IMR-90 (cell line): ENCODE results near the gene POLR3K. TPM values are rescaled to one million over a fixed set of nuclear protein-coding genes. Genes with fewer than 3 reads are reported as not detected.

ENCODE experiments used
- ATAC-seq: fragments of 200-7000 bp; cut with Tn5 transposase; 2 replicates; pipeline ENCODE4 v1.9.1; 2020; ENCODE audit warnings: low read depth, mild to moderate bottlenecking, moderate library complexity
- BruUV-seq: library from RNA; stranded (reverse); fragments of 400-500 nt; replicated peaks from 2 replicates; lab custom pipeline; 2021; lab: Mats Ljungman, UMichigan
- CTCF ChIA-PET: fragments of 300-600 bp; formaldehyde crosslinking; extraction: SDS; loops from one replicate; lab custom pipeline; 2021; ENCODE audit warnings: antibody characterized with exemption; lab: Yijun Ruan, JAX
- POLR2A ChIA-PET: fragments of 300-600 bp; sonication (Branson Sonifier 250); formaldehyde crosslinking; loops from one replicate; lab custom pipeline; 2022; ENCODE audit warnings: antibody characterized with exemption; ENCODE audit not compliant: unreplicated experiment; lab: Charles Lee
- DNase-seq: peaks from one replicate; pipeline ENCODE4 v3.0.0; 2013
- H2AFZ ChIP-seq: replicated peaks from 2 replicates; pipeline ENCODE3; 2013; ENCODE audit warnings: low read length, mild to moderate bottlenecking; ENCODE audit not compliant: poor library complexity
- H2AK5ac ChIP-seq: 2 replicates; pipeline ENCODE4 v1.6.1; 2013; ENCODE audit warnings: low read depth, low read length, inconsistent platforms
- H2AK9ac ChIP-seq: replicated peaks from 2 replicates; pipeline ENCODE3; 2013; ENCODE audit warnings: mild to moderate bottlenecking, low read depth, low read length, moderate library complexity; ENCODE audit not compliant: poor library complexity
- H2BK120ac ChIP-seq: 2 replicates; pipeline ENCODE4 v1.6.1; 2013; ENCODE audit warnings: low read depth, low read length, inconsistent platforms
- H2BK15ac ChIP-seq: 3 replicates; pipeline ENCODE4 v1.6.1; 2013; ENCODE audit warnings: low read depth, low read length, inconsistent platforms
- H2BK20ac ChIP-seq: 2 replicates; pipeline ENCODE4 v1.6.1; 2013; ENCODE audit warnings: low read depth, mild to moderate bottlenecking, inconsistent platforms, low read length, moderate library complexity
- H2BK5ac ChIP-seq: 2 replicates; pipeline ENCODE4 v1.6.1; 2013; ENCODE audit warnings: mild to moderate bottlenecking, low read depth, low read length, inconsistent platforms; ENCODE audit not compliant: poor library complexity, severe bottlenecking
- H3K14ac ChIP-seq: replicated peaks from 2 replicates; pipeline ENCODE4 v1.6.1; 2013; ENCODE audit warnings: low read depth, low read length, inconsistent platforms
- H3K18ac ChIP-seq: 2 replicates; pipeline ENCODE4 v1.6.1; 2013; ENCODE audit warnings: low read depth, low read length, control low read depth
- H3K23ac ChIP-seq: 2 replicates; pipeline ENCODE4 v1.6.1; 2013; ENCODE audit warnings: low read depth, low read length, inconsistent platforms
- H3K27ac ChIP-seq: 2 replicates; pipeline ENCODE4 v1.5.1; 2013; ENCODE audit warnings: mild to moderate bottlenecking, control low read depth, low read length; ENCODE audit not compliant: insufficient read depth
- H3K27me3 ChIP-seq: 2 replicates; pipeline ENCODE4 v1.6.1; 2013; ENCODE audit warnings: low read length; ENCODE audit not compliant: control insufficient read depth, insufficient read depth
- H3K36me3 ChIP-seq: 2 replicates; pipeline ENCODE4 v1.6.1; 2013; ENCODE audit warnings: low read length, mixed read lengths; ENCODE audit not compliant: control insufficient read depth, insufficient read depth
- H3K4ac ChIP-seq: 2 replicates; pipeline ENCODE4 v1.6.1; 2013; ENCODE audit warnings: low read depth, low read length, inconsistent platforms
- H3K4me1 ChIP-seq: 2 replicates; pipeline ENCODE4 v1.6.1; 2013; ENCODE audit warnings: low read length, mixed read lengths; ENCODE audit not compliant: control insufficient read depth, insufficient read depth
- H3K4me2 ChIP-seq: 2 replicates; pipeline ENCODE4 v1.6.1; 2013; ENCODE audit warnings: low read depth, mild to moderate bottlenecking, control low read depth, low read length, moderate library complexity
- H3K4me3 ChIP-seq: 2 replicates; pipeline ENCODE4 v1.5.1; 2013; ENCODE audit warnings: low read depth, mild to moderate bottlenecking, control low read depth, low read length, moderate library complexity; ENCODE audit not compliant: insufficient read depth
- H3K56ac ChIP-seq: 2 replicates; pipeline ENCODE4 v1.6.1; 2013; ENCODE audit warnings: low read length, inconsistent platforms; ENCODE audit not compliant: insufficient read depth; ENCODE audit errors: extremely low read depth
- H3K79me1 ChIP-seq, 2 experiments: 2 replicates each; pipeline ENCODE4 v1.6.1; 2013; ENCODE audit warnings: low read length in 2 of 2, inconsistent platforms in 1 of 2, low read depth in 1 of 2
- H3K9ac ChIP-seq: 2 replicates; pipeline ENCODE4 v1.6.1; 2013; ENCODE audit warnings: low read depth, low read length, control low read depth
- H3K9me1 ChIP-seq: 2 replicates; pipeline ENCODE4 v1.6.1; 2013; ENCODE audit warnings: low read length, inconsistent platforms; ENCODE audit not compliant: insufficient read depth
- H3K9me3 ChIP-seq: 2 replicates; pipeline ENCODE4 v1.6.1; 2013; ENCODE audit warnings: low read length; ENCODE audit not compliant: control insufficient read depth, insufficient read depth
- H4K20me1 ChIP-seq: 2 replicates; pipeline ENCODE4 v1.6.1; 2013; ENCODE audit warnings: low read length, inconsistent platforms; ENCODE audit not compliant: insufficient read depth
- H4K5ac ChIP-seq: 2 replicates; pipeline ENCODE4 v1.6.1; 2013; ENCODE audit warnings: mild to moderate bottlenecking, low read depth, low read length, control low read depth
- H4K8ac ChIP-seq, 2 experiments: 2 replicates each; pipeline ENCODE4 v1.6.1; 2013; ENCODE audit warnings: low read depth in 2 of 2, low read length in 2 of 2, control low read depth in 1 of 2, inconsistent platforms in 1 of 2
- H4K91ac ChIP-seq: 2 replicates; pipeline ENCODE4 v1.6.1; 2013; ENCODE audit warnings: low read depth, low read length, inconsistent platforms; ENCODE audit not compliant: insufficient read depth
- BHLHE40 ChIP-seq: fragments of 150-350 bp; IDR thresholded peaks from 2 replicates; pipeline ENCODE4 v1.6.1; 2016; ENCODE audit warnings: mild to moderate bottlenecking, low read depth, low read length
- CEBPB ChIP-seq: IDR thresholded peaks from 2 replicates; pipeline ENCODE4 v1.6.1; 2012; ENCODE audit warnings: low read depth, low read length, improper control_type of control experiment
- CHD1 ChIP-seq: IDR thresholded peaks from 2 replicates; pipeline ENCODE4 v1.6.1; 2012; ENCODE audit warnings: low read depth, low read length, improper control_type of control experiment
- CTCF ChIP-seq: conservative IDR thresholded peaks from 2 replicates; pipeline ENCODE4 v1.5.1; 2012; ENCODE audit warnings: mild to moderate bottlenecking, low read depth, low read length, improper control_type of control experiment
- ELK1 ChIP-seq: fragments of 150-350 bp; IDR thresholded peaks from 2 replicates; pipeline ENCODE4 v1.6.1; 2016; ENCODE audit warnings: low read depth, mild to moderate bottlenecking, low read length, moderate library complexity, borderline replicate concordance
- MAFK ChIP-seq: IDR thresholded peaks from 2 replicates; pipeline ENCODE4 v1.6.1; 2012; ENCODE audit warnings: low read depth, low read length, improper control_type of control experiment
- MAZ ChIP-seq: IDR thresholded peaks from 2 replicates; pipeline ENCODE4 v1.6.1; 2012; ENCODE audit warnings: low read depth, mild to moderate bottlenecking, low read length, improper control_type of control experiment, moderate library complexity, borderline replicate concordance
- MXI1 ChIP-seq: IDR thresholded peaks from 2 replicates; pipeline ENCODE4 v1.6.1; 2012; ENCODE audit warnings: low read depth, mild to moderate bottlenecking, low read length, moderate library complexity, borderline replicate concordance
- NFE2L2 ChIP-seq: fragments of 150-350 bp; IDR thresholded peaks from 2 replicates; pipeline ENCODE4 v1.6.1; 2016; ENCODE audit warnings: low read depth, mild to moderate bottlenecking, low read length
- POLR2A ChIP-seq: IDR thresholded peaks from 2 replicates; pipeline ENCODE4 v1.6.1; 2012; ENCODE audit warnings: mild to moderate bottlenecking, low read depth, low read length
- RAD21 ChIP-seq: IDR thresholded peaks from 2 replicates; pipeline ENCODE4 v1.6.1; 2012; ENCODE audit warnings: low read length, improper control_type of control experiment
- RCOR1 ChIP-seq: IDR thresholded peaks from 2 replicates; pipeline ENCODE4 v1.6.1; 2012; ENCODE audit warnings: mild to moderate bottlenecking, low read length, improper control_type of control experiment; ENCODE audit not compliant: insufficient replicate concordance
- RFX5 ChIP-seq: IDR thresholded peaks from 2 replicates; pipeline ENCODE4 v1.8.0; 2012; ENCODE audit warnings: low read depth, mild to moderate bottlenecking, low read length, moderate library complexity
- SMC3 ChIP-seq: fragments of 150-350 bp; IDR thresholded peaks from 2 replicates; pipeline ENCODE4 v1.6.1; 2016; ENCODE audit warnings: low read depth, mild to moderate bottlenecking, antibody characterized with exemption, low read length, moderate library complexity
- USF2 ChIP-seq: fragments of 150-350 bp; IDR thresholded peaks from 2 replicates; pipeline ENCODE4 v1.6.1; 2017; ENCODE audit warnings: mild to moderate bottlenecking, antibody characterized with exemption, low read length, low read depth
- WGBS, 2 experiments: methylation state at CpG; one replicate each; pipeline versions ENCODE4 v1.1.5 to v1.1.7; 2013; ENCODE audit warnings: missing lambda C conversion rate in 2 of 2; ENCODE audit not compliant: insufficient read length in 1 of 2; ENCODE audit errors: extremely low coverage in 2 of 2; 5-methylcytosine and 5-hydroxymethylcytosine counted together
- dilution Hi-C: fragments of 300-500 bp; cut with HindIII; formaldehyde crosslinking; loops from one replicate; pipeline ENCODE4 v1.14.3; 2018; ENCODE audit warnings: low sequenced_read_pairs; ENCODE audit not compliant: unreplicated experiment
- in situ Hi-C: fragments of 300-500 bp; cut with MboI; formaldehyde crosslinking; loops from 3 replicates; pipeline ENCODE4 v1.14.3; 2019; ENCODE audit warnings: low sequenced_read_pairs, inconsistent platforms, mixed read lengths
- intact Hi-C: fragments of 100-400 bp; cut with micrococcal nuclease; formaldehyde crosslinking; loops from 2 replicates; pipeline ENCODE4 v1.10.0; 2022
- polyA plus RNA-seq, 3 experiments: library from polyadenylated mRNA; depleted of rRNA; stranded (reverse); fragments of >200 nt; gene quantifications; 2 replicates each; pipeline ENCODE4 v1.2.3, GENCODE V29; 2012; ENCODE audit warnings: low replicate concordance in 1 of 3
- total RNA-seq: library from RNA; depleted of rRNA; stranded (reverse); fragments of >200 nt; gene quantifications from 2 replicates; pipeline ENCODE4 v1.2.3, GENCODE V29; 2012

The POLR3K gene
- total and polyA plus RNA-seq, 2 of the 4 experiments (the other 2 are of a cell fraction): 9.0 to 39.5 TPM

- Histone ChIP-seq H3K4ac (peak overlapping the region; percentile 40; the same call in 1 of the 2 replicates), H3K79me1 (peaks cover 28 to 82% of the 10 kb centered on the region in 2 experiments), H3K4me1 (peaks cover 50% of the 10 kb centered on the region), H3K36me3 (peaks cover 9% of the 10 kb centered on the region; the same call in 1 of the 2 replicates), H4K20me1 (peaks cover 76% of the 10 kb centered on the region), H4K5ac (no peak overlapping the region), H3K9me3 (no peaks in the 10 kb centered on the region), H2AFZ (peak overlapping the region; percentile 46), H3K9ac (no peak overlapping the region), H3K27ac (no peak overlapping the region), H2BK20ac (no peak overlapping the region), H3K18ac (no peak overlapping the region), H2AK9ac (peak overlapping the region; percentile 97), H3K27me3 (no peaks in the 10 kb centered on the region), H2BK15ac (no peak overlapping the region), H4K8ac (no peak overlapping the region), H2AK5ac (peak overlapping the region; percentile 46; the same call in 1 of the 2 replicates), H3K4me2 (no peak overlapping the region), H3K14ac (no peak overlapping the region), H3K56ac (no peak overlapping the region), H3K23ac (peak overlapping the region; percentile 44), H2BK5ac (no peak overlapping the region), H4K91ac (no peak overlapping the region), H3K9me1 (peaks cover 15% of the 10 kb centered on the region), H2BK120ac (no peak overlapping the region), H3K4me3 (no peak overlapping the region)
- DNase-seq (no peak), ATAC-seq (no peak)
- 90% methylated on average over 2 of the region's 8 CpGs; no CpG with 5 or more reads in 1 of the 2 experiments for WGBS, 2 experiments
- no peak for TF ChIP-seq RAD21
- no peak for TF ChIP-seq RCOR1
- TF ChIP-seq CEBPB: no peak
- no peak for TF ChIP-seq MAFK
- TF ChIP-seq ELK1: no peak
- TF ChIP-seq MAZ: no peak
- TF ChIP-seq CHD1: no peak
- TF ChIP-seq NFE2L2: no peak
- no peak for TF ChIP-seq MXI1
- TF ChIP-seq CTCF: no peak
- TF ChIP-seq POLR2A: no peak
- no peak for TF ChIP-seq USF2
- no peak for TF ChIP-seq BHLHE40
- TF ChIP-seq SMC3: no peak
- no peak for TF ChIP-seq RFX5
- CTCF ChIA-PET: interaction anchor here (1.1 kb wide), 1 partner anchor 38 kb away, joined by 3 read pairs; no protein-coding TSS in a partner anchor
- intact Hi-C loops: no loop called here
- POLR2A ChIA-PET: no interaction called here
- dilution Hi-C loops: no loop called here
- BruUV-seq: no TSS peak
- in situ Hi-C loops: no loop called here
These were observed 15.8 kb upstream of the POLR3K start for GRCh38 chr16:69181-69580.
